ENCODE results near the gene TAMM41.
"Not testable (repeated sequence)": the region's sequence is repeated elsewhere in the genome, so short reads cannot be mapped to it uniquely, and the experiment has no call there.

Gene TAMM41

GRCh38 chr3:11759996-11760395 is 86.7 kb downstream of the TAMM41 start:
- no peak for DNase-seq

DNA sequence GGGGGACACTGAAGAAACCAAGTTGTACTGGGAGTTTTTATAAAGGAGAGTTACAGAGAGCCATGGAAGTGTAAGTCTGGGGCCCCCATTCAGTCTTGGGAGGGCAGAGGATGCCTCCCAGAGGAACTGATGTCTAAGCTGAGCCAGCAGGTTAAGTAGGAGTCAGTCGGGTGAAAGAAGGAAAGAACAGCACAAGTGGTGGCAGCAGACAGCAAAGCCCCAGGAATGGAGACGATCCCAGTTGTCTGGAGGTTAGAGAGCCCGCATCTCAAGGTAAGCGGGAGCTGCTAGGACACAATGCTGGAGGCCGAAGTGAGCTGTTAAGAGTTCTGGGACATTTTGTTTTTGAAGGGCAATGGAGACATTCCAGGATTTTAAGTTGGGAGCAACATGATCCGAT is 88.8 kb downstream of the TAMM41 start:
- DNase-seq, result no peak

- DNase-seq, result no peak
These were observed 89.2 kb downstream of the TAMM41 start for GRCh38 chr3:11757441-11757875.

DNA sequence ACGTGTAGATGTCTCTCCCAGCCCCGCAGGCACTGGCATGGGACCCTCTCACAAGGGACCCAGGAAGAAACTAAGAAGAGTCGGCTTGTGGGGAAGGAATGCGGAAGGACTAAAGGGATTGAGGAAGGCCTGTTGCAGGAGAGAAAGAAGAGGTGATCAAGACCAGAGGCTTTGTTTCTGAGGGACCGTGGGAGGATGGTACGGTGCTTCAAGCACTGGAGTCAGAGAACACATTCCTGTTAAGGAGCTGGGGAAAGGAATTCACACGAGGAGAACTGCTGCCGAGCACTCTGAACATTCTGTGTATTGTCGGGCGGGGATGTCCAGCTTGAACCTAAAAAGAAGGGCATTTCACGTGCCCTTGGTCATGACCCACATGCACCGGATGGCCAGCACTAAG is 91.4 kb downstream of the TAMM41 start:
- no peak for DNase-seq

DNA sequence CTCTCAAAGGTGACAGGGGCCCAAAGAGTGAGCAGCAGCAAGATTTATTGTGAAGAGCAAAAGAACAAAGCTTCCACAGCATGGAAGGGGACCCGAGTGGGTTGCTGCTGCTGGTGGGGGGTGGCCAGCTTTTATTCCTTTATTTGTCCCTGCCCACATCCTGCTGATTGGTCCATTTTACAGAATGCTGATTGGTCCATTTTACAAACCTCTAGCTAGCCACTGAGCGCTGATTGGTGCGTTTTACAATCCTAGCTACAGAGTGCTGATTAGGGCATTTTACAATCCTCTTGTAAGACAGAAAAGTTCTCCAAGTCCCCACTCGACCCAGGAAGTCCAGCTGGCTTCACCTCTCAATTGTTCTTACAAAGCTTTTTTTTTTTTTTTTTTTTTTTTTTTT is 94.4 kb downstream of the TAMM41 start:
- DNase-seq, result not testable (repeated sequence)

GRCh38 chr3:11748306-11748705 is 98.4 kb downstream of the TAMM41 start:
- not testable (repeated sequence) for DNase-seq
